H1 (cell line): Measurements from ENCODE around the gene MRPL27. TPM values are rescaled to one million over a fixed set of nuclear protein-coding genes. Genes with fewer than 3 reads are reported as not detected.

Experiments used
- CTCF ChIA-PET: fragments of 300-600 bp; sonication (Branson Sonifier 250); formaldehyde crosslinking; loops from one replicate; lab custom pipeline; 2021; ENCODE audit not compliant: partially characterized antibody; lab: Charles Lee
- POLR2A ChIA-PET: fragments of 300-600 bp; sonication (Branson Sonifier 250); formaldehyde crosslinking; loops from one replicate; lab custom pipeline; 2021; ENCODE audit warnings: inconsistent platforms; ENCODE audit not compliant: partially characterized antibody; lab: Charles Lee
- DNase-seq, 2 experiments: peaks; one replicate each; pipeline versions ENCODE4 v3.0.0 to v3.0.0-alpha.2; 2010 to 2022; ENCODE audit warnings: low spot score in 2 of 2, low read depth in 1 of 2, mixed read lengths in 1 of 2
- FAIRE-seq: peaks from 2 replicates; lab custom pipeline; 2011; peaks lifted over from hg19 to GRCh38; lab: Jason Lieb, UNC
- H2AFZ ChIP-seq: 2 replicates; pipeline ENCODE4 v1.8.1; 2012; ENCODE audit warnings: low read length, inconsistent platforms
- H2AK5ac ChIP-seq: 2 replicates; pipeline ENCODE4 v1.6.1; 2013; ENCODE audit warnings: low read depth, low read length
- H2BK120ac ChIP-seq: replicated peaks from 2 replicates; pipeline ENCODE3; 2013; ENCODE audit warnings: low read depth, low read length, inconsistent platforms
- H2BK12ac ChIP-seq: 2 replicates; pipeline ENCODE4 v1.6.1; 2013; ENCODE audit warnings: low read depth, low read length
- H2BK15ac ChIP-seq: 2 replicates; pipeline ENCODE4 v1.6.1; 2013; ENCODE audit warnings: low read length
- H2BK20ac ChIP-seq: 2 replicates; pipeline ENCODE4 v1.6.1; 2013; ENCODE audit warnings: low read length
- H2BK5ac ChIP-seq: 2 replicates; pipeline ENCODE4 v1.6.1; 2013; ENCODE audit warnings: low read depth, low read length
- H3K14ac ChIP-seq: 2 replicates; pipeline ENCODE4 v1.6.1; 2013; ENCODE audit warnings: inconsistent platforms; ENCODE audit not compliant: insufficient read length
- H3K18ac ChIP-seq: 2 replicates; pipeline ENCODE4 v1.6.1; 2013; ENCODE audit warnings: low read length; ENCODE audit errors: extremely low read depth
- H3K23ac ChIP-seq: 2 replicates; pipeline ENCODE4 v1.6.1; 2013; ENCODE audit warnings: inconsistent platforms; ENCODE audit not compliant: insufficient read length
- H3K23me2 ChIP-seq: 2 replicates; pipeline ENCODE4 v1.6.1; 2013; ENCODE audit warnings: low read depth, low read length
- H3K27ac ChIP-seq: 2 replicates; pipeline ENCODE4 v1.6.1; 2011; ENCODE audit warnings: low read depth, low read length, inconsistent platforms
- H3K27me3 ChIP-seq, 4 experiments: replicated peaks in 1 of 4; 1 replicate in 1 of 4; 2 replicates in 3 of 4; pipeline versions ENCODE4 v1.6.1 to v1.8.1; 2011 to 2013; ENCODE audit warnings: low read length in 3 of 4, mild to moderate bottlenecking in 3 of 4, inconsistent platforms in 2 of 4, mixed read lengths in 2 of 4, moderate library complexity in 1 of 4; ENCODE audit not compliant: control insufficient read depth in 3 of 4, insufficient read depth in 3 of 4; ENCODE audit errors: extremely low read depth in 1 of 4
- H3K36me3 ChIP-seq, 4 experiments: 2 replicates each; pipeline versions ENCODE4 v1.6.1 to v1.8.1; 2011 to 2013; ENCODE audit warnings: mild to moderate bottlenecking in 4 of 4, low read length in 3 of 4, moderate library complexity in 2 of 4, control low read depth in 1 of 4, inconsistent platforms in 1 of 4; ENCODE audit not compliant: insufficient read depth in 4 of 4, control insufficient read depth in 2 of 4
- H3K4ac ChIP-seq: replicated peaks from 2 replicates; pipeline ENCODE3; 2013; ENCODE audit warnings: low read length, low read depth, mixed read lengths, inconsistent platforms; ENCODE audit not compliant: insufficient read length
- H3K4me1 ChIP-seq, 4 experiments: replicated peaks in 1 of 4; 1 replicate in 1 of 4; 2 replicates in 3 of 4; pipeline versions ENCODE4 v1.6.1 to v1.8.1; 2011 to 2013; ENCODE audit warnings: low read length in 3 of 4, inconsistent platforms in 2 of 4, mixed read lengths in 1 of 4; ENCODE audit not compliant: insufficient read depth in 4 of 4, control insufficient read depth in 3 of 4
- H3K4me2 ChIP-seq, 2 experiments: 2 replicates each; pipeline versions ENCODE4 v1.6.1 to v1.8.1; 2011 to 2013; ENCODE audit warnings: low read depth in 2 of 2, low read length in 2 of 2, control low read depth in 1 of 2, inconsistent platforms in 1 of 2, mild to moderate bottlenecking in 1 of 2; ENCODE audit not compliant: insufficient read depth in 1 of 2
- H3K4me3 ChIP-seq, 4 experiments: fragments of 200-600, 300-600 bp in 1 of 4; sonication (generic), shearing (Covaris generic), sonication (Bioruptor Twin) in 1 of 4; 2 replicates each; pipeline versions ENCODE4 v1.5.1 to v1.8.1; 2011 to 2016; ENCODE audit warnings: low read length in 4 of 4, low read depth in 3 of 4, control low read depth in 2 of 4, inconsistent platforms in 2 of 4, mild to moderate bottlenecking in 2 of 4, mixed read lengths in 1 of 4, moderate library complexity in 1 of 4; ENCODE audit not compliant: insufficient read depth in 2 of 4; ENCODE audit errors: extremely low read depth in 1 of 4
- H3K56ac ChIP-seq: replicated peaks from 2 replicates; pipeline ENCODE3; 2013; ENCODE audit warnings: low read depth, mild to moderate bottlenecking, mixed read lengths, low read length, inconsistent platforms; ENCODE audit not compliant: insufficient read length
- H3K79me1 ChIP-seq: 2 replicates; pipeline ENCODE4 v1.6.1; 2013; ENCODE audit warnings: low read depth, low read length, control low read depth
- H3K79me2 ChIP-seq, 2 experiments: 2 replicates each; pipeline versions ENCODE4 v1.6.1 to v1.8.1; 2012 to 2013; ENCODE audit warnings: low read length in 2 of 2, mild to moderate bottlenecking in 2 of 2, inconsistent platforms in 1 of 2; ENCODE audit not compliant: insufficient read depth in 2 of 2, control insufficient read depth in 1 of 2
- H3K9ac ChIP-seq, 4 experiments: replicated peaks in 1 of 4; 1 replicate in 1 of 4; 2 replicates in 3 of 4; pipeline versions ENCODE4 v1.6.1 to v1.8.1; 2011 to 2013; ENCODE audit warnings: low read depth in 3 of 4, low read length in 3 of 4, control low read depth in 2 of 4, mild to moderate bottlenecking in 2 of 4, moderate library complexity in 2 of 4, inconsistent platforms in 1 of 4; ENCODE audit errors: extremely low read depth in 1 of 4
- H3K9me3 ChIP-seq, 2 experiments: 2 replicates each; pipeline versions ENCODE4 v1.6.1 to v1.8.1; 2012 to 2013; ENCODE audit warnings: mild to moderate bottlenecking in 2 of 2, moderate library complexity in 2 of 2, control low read depth in 1 of 2, inconsistent platforms in 1 of 2, low read depth in 1 of 2, low read length in 1 of 2, mixed read lengths in 1 of 2; ENCODE audit not compliant: insufficient read depth in 2 of 2
- H4K20me1 ChIP-seq, 2 experiments: replicated peaks in 1 of 2; 2 replicates each; pipeline versions ENCODE3 to v1.8.1; 2011 to 2013; ENCODE audit warnings: inconsistent platforms in 2 of 2, low read length in 2 of 2, mild to moderate bottlenecking in 1 of 2; ENCODE audit not compliant: insufficient read depth in 2 of 2, control insufficient read depth in 1 of 2
- H4K5ac ChIP-seq: 2 replicates; pipeline ENCODE4 v1.6.1; 2013; ENCODE audit warnings: low read length, low read depth, mixed read lengths, inconsistent platforms; ENCODE audit not compliant: insufficient read length
- H4K8ac ChIP-seq: 2 replicates; pipeline ENCODE4 v1.8.0; 2013; ENCODE audit warnings: mild to moderate bottlenecking, moderate library complexity, low read length, inconsistent platforms; ENCODE audit not compliant: insufficient read depth; ENCODE audit errors: extremely low read depth
- H4K91ac ChIP-seq: replicated peaks from 2 replicates; pipeline ENCODE3; 2013; ENCODE audit warnings: low read length, mixed read lengths, inconsistent platforms; ENCODE audit not compliant: insufficient read length
- ASH2L ChIP-seq: fragments of 200-600, 300-600 bp; sonication (generic); IDR thresholded peaks from one replicate; pipeline ENCODE4 v1.7.1; 2017; ENCODE audit warnings: low read length
- BCL11A ChIP-seq, 2 experiments: IDR thresholded peaks; one replicate each; pipeline ENCODE4 v1.6.1; 2011; ENCODE audit warnings: low read depth in 2 of 2, low read length in 2 of 2, mild to moderate bottlenecking in 2 of 2
- CTBP2 ChIP-seq: IDR thresholded peaks from 2 replicates; pipeline ENCODE4 v1.7.0; 2011; ENCODE audit warnings: borderline replicate concordance, mild to moderate bottlenecking, moderate library complexity, mixed read lengths, low read length; ENCODE audit not compliant: insufficient read depth, insufficient read length
- EGR1 ChIP-seq: IDR thresholded peaks from 2 replicates; pipeline ENCODE4 v1.6.1; 2011; ENCODE audit warnings: low read depth, low read length, borderline replicate concordance
- FOSL1 ChIP-seq: IDR thresholded peaks from 2 replicates; pipeline ENCODE4 v1.6.1; 2011; ENCODE audit warnings: mild to moderate bottlenecking, low read depth, low read length, moderate library complexity; ENCODE audit not compliant: insufficient read depth
- JUN ChIP-seq: IDR thresholded peaks from 2 replicates; pipeline ENCODE4 v1.6.1; 2011; ENCODE audit warnings: low read depth, mild to moderate bottlenecking, improper control_type of control experiment, low read length
- KDM5A ChIP-seq: fragments of 200-600 bp; IDR thresholded peaks from 2 replicates; pipeline ENCODE4 v1.7.1; 2012; ENCODE audit warnings: mild to moderate bottlenecking, low read length, inconsistent platforms, mixed read lengths
- POLR2A ChIP-seq, 2 experiments: IDR thresholded peaks; 1 replicate in 1 of 2; 2 replicates in 1 of 2; pipeline ENCODE4 v1.6.1; 2011; ENCODE audit warnings: low read depth in 2 of 2, low read length in 2 of 2, mild to moderate bottlenecking in 2 of 2; ENCODE audit errors: control extremely low read depth in 1 of 2
- RBBP5 ChIP-seq: IDR thresholded peaks from 2 replicates; pipeline ENCODE4 v1.7.1; 2012; ENCODE audit warnings: low read depth, mild to moderate bottlenecking, inconsistent platforms, low read length, moderate library complexity, borderline replicate concordance
- SIRT6 ChIP-seq: IDR thresholded peaks from one replicate; pipeline ENCODE4 v1.7.1; 2012; ENCODE audit warnings: low read length, inconsistent platforms
- SIX5 ChIP-seq: IDR thresholded peaks from 2 replicates; pipeline ENCODE4 v1.6.1; 2011; ENCODE audit warnings: mild to moderate bottlenecking, low read depth, low read length
- SP4 ChIP-seq: IDR thresholded peaks from 2 replicates; pipeline ENCODE4 v1.6.1; 2012; ENCODE audit warnings: low read length, inconsistent platforms
- SUZ12 ChIP-seq: fragments of 200-600 bp; sonication (generic); IDR thresholded peaks from 2 replicates; pipeline ENCODE4 v1.6.1; 2012; ENCODE audit warnings: mild to moderate bottlenecking, inconsistent platforms, low read length, moderate library complexity, mixed read lengths
- USF2 ChIP-seq: IDR thresholded peaks from 2 replicates; pipeline ENCODE4 v1.6.1; 2011; ENCODE audit warnings: low read length, improper control_type of control experiment
- WGBS, 2 experiments: shearing (Covaris generic) in 1 of 2; methylation state at CpG; one replicate each; pipeline versions ENCODE4 v1.1.6 to v1.1.7; 2013 to 2015; ENCODE audit warnings: low lambda C conversion rate in 2 of 2, mixed read lengths in 2 of 2, inconsistent platforms in 1 of 2, low coverage in 1 of 2, missing lambda C conversion rate in 1 of 2; ENCODE audit not compliant: insufficient replicate concordance in 2 of 2, insufficient coverage in 1 of 2, insufficient read length in 1 of 2; ENCODE audit errors: extremely low coverage in 1 of 2, missing lambda C conversion rate in 1 of 2; 5-methylcytosine and 5-hydroxymethylcytosine counted together
- polyA plus RNA-seq, 7 experiments: library from polyadenylated mRNA; depleted of rRNA in 3 of 7; stranded (reverse) in 5 of 7; unstranded in 2 of 7; fragments of >200 nt in 5 of 7; fragments of 200-250 nt in 2 of 7; gene quantifications; 1 replicate in 5 of 7; 2 replicates in 1 of 7; 4 replicates in 1 of 7; pipeline versions ENCODE4 v1.2.1 to v1.2.3, GENCODE V29; 2011 to 2013; ENCODE audit warnings: missing spikeins in 2 of 7, mixed read lengths in 2 of 7
- total RNA-seq: library from RNA; stranded (reverse); fragmentation: NEBNext Ultra II Directional; extraction: Animal tissue kit (Norgen Biotek cat#: 25700); gene quantifications from 2 replicates; pipeline ENCODE4 v1.2.1, GENCODE V29; 2021

The MRPL27 gene
- total and polyA plus RNA-seq, 2 of the 8 experiments (the other 6 are each of a cell fraction or from before 2014, with no cell fraction given): 75.6 to 135 TPM

GRCh38 chr17:50350733-50351132, 22.3 kb downstream of the MRPL27 start:
- no peak overlapping the region for H3K27ac ChIP-seq
- H3K18ac ChIP-seq: no peak overlapping the region
- no peak overlapping the region for H3K14ac ChIP-seq
- no peak overlapping the region for H2AFZ ChIP-seq
- H3K23me2 ChIP-seq: peaks cover 11% of the 10 kb centered on the region
- peaks cover 4 to 12% (median 10%) of the 10 kb centered on the region in 4 experiments for H3K4me1 ChIP-seq
- FAIRE-seq (no peak), DNase-seq (no peak)
- no peaks in the 10 kb centered on the region for H3K27me3 ChIP-seq
- no peak overlapping the region for H3K4ac ChIP-seq
- no peak overlapping the region for H3K56ac ChIP-seq
- no peak overlapping the region for H2BK15ac ChIP-seq
- H3K79me1 ChIP-seq: peaks cover 20% of the 10 kb centered on the region
- ChIA-PET POLR2A (interaction anchor here (12.4 kb wide), 1 partner anchor 12 kb away, joined by 135 read pairs; no protein-coding TSS in a partner anchor), CTCF (interaction anchor here (2.2 kb wide), 1 partner anchor 12 kb away, joined by 11 read pairs; no protein-coding TSS in a partner anchor)
- no peak overlapping the region for H3K23ac ChIP-seq
- no peak overlapping the region for H4K91ac ChIP-seq
- H2BK5ac ChIP-seq: no peak overlapping the region
- 90 to 100% methylated on average over 1 to 2 of the region's 2 CpGs for WGBS, 2 experiments
- no peak overlapping the region for H2BK120ac ChIP-seq
- no peak overlapping the region for H2BK20ac ChIP-seq
- H4K20me1 ChIP-seq: peaks cover 2 to 29% of the 10 kb centered on the region in 2 experiments
- no peak overlapping the region for H3K4me3 ChIP-seq
- H3K79me2 ChIP-seq: peaks cover 0 to 25% of the 10 kb centered on the region in 2 experiments; a peak in 2 of 4 replicates
- H3K36me3 ChIP-seq: peaks cover 7 to 21% (median 13%) of the 10 kb centered on the region in 4 experiments; a peak in 7 of 8 replicates
- H3K4me2 ChIP-seq: no peak overlapping the region
- no peak overlapping the region for H2BK12ac ChIP-seq
- no peak overlapping the region for H4K8ac ChIP-seq
- H2AK5ac ChIP-seq: no peak overlapping the region
- H4K5ac ChIP-seq: no peak overlapping the region
- H3K9ac ChIP-seq: no peak overlapping the region
- no peaks in the 10 kb centered on the region for H3K9me3 ChIP-seq
- no peak for TF ChIP-seq RBBP5
- TF ChIP-seq KDM5A: no peak
- no peak for TF ChIP-seq SIX5
- no peak for TF ChIP-seq FOSL1
- no peak for TF ChIP-seq CTBP2
- no peak for TF ChIP-seq SIRT6
- no peak for TF ChIP-seq JUN
- no peak for TF ChIP-seq EGR1
- no peak for TF ChIP-seq ASH2L
- TF ChIP-seq POLR2A (IDR thresholded peaks at IDR 0.05; ENCODE audit: control extremely low read depth in 1 of 2, low read depth in 2 of 2, low read length in 2 of 2): no peak
- TF ChIP-seq SUZ12: no peak
- TF ChIP-seq BCL11A (IDR thresholded peaks at IDR 0.05; ENCODE audit: low read depth in 2 of 2, low read length in 2 of 2): no peak
- TF ChIP-seq USF2: no peak
- no peak for TF ChIP-seq SP4
